HG03442 (cell line): Measurements from ENCODE around the gene KAT7.

ENCODE experiments used
- ATAC-seq: cut with Tn5 transposase; IDR thresholded peaks from one replicate; pipeline ENCODE4 v1.9.1; 2021; ENCODE audit warnings: mild to moderate bottlenecking, moderate library complexity; ENCODE audit not compliant: unreplicated experiment

Gene KAT7

GRCh38 chr17:49862781-49863331 lies 74.4 kb downstream of the KAT7 start:
- ATAC-seq, result no peak

GRCh38 chr17:49866019-49866380 lies 77.5 kb downstream of the KAT7 start:
- ATAC-seq, result no peak

GRCh38 chr17:49866882-49867413 lies 78.5 kb downstream of the KAT7 start:
- ATAC-seq, result no peak

GRCh38 chr17:49869038-49869374 lies 80.5 kb downstream of the KAT7 start:
- no peak for ATAC-seq

- ATAC-seq, result no peak
Observed at GRCh38 chr17:49870298-49870697, 81.8 kb downstream of the KAT7 start.

- no peak for ATAC-seq
Observed at GRCh38 chr17:49871211-49871610, 82.7 kb downstream of the KAT7 start.

- ATAC-seq, result no peak
Observed at GRCh38 chr17:49872754-49873377, 84.4 kb downstream of the KAT7 start.

GRCh38 chr17:49873466-49873865 lies 85.0 kb downstream of the KAT7 start:
- ATAC-seq, result no peak

- no peak for ATAC-seq
Observed at GRCh38 chr17:49873926-49874325, 85.4 kb downstream of the KAT7 start.

- ATAC-seq, result no peak
Observed at GRCh38 chr17:49874911-49875310, 86.4 kb downstream of the KAT7 start.

- no peak for ATAC-seq
Observed at GRCh38 chr17:49875685-49876084, 87.2 kb downstream of the KAT7 start.

- no peak for ATAC-seq
Observed at GRCh38 chr17:49878931-49879904, 90.7 kb downstream of the KAT7 start.

- no peak for ATAC-seq
Observed at GRCh38 chr17:49880291-49881053, 92.0 kb downstream of the KAT7 start.

- ATAC-seq, result no peak
Observed at GRCh38 chr17:49881054-49881402, 92.5 kb downstream of the KAT7 start.

GRCh38 chr17:49882434-49882833 lies 94.0 kb downstream of the KAT7 start:
- ATAC-seq, result no peak
